ENCODE results near the gene SSBP3. TPM values are rescaled to one million over a fixed set of nuclear protein-coding genes. Genes with fewer than 3 reads are reported as not detected.

The SSBP3 gene
- total RNA-seq, 4 donors from 2014 or later = 28.7 to 162 (median 37.0) TPM

GRCh38 chr1:54442185-54442584 is 36.0 kb upstream of the SSBP3 start:
- intact Hi-C loops (cut with DNase I; ENCODE audit: low total_unique reads) = no loop called here
- H3K27me3 ChIP-seq = no peaks in the 10 kb centered on the region
- in situ Hi-C loops (cut with MboI; ENCODE audit: low pct_ligation_motif_present in 1 of 4, low pct_unique_long_range_greater_than_20kb in 1 of 4, low sequenced_read_pairs in 3 of 4) = no loop called here
- no peak overlapping the region for H3K27ac ChIP-seq
- no peaks in the 10 kb centered on the region for H3K36me3 ChIP-seq
- no peak for DNase-seq
- no peaks in the 10 kb centered on the region for H3K4me1 ChIP-seq
- no peaks in the 10 kb centered on the region for H3K9me3 ChIP-seq
- TF ChIP-seq POLR2A (IDR thresholded peaks at IDR 0.05) (no peak), CTCF (IDR thresholded peaks at IDR 0.05) (no peak), POLR2AphosphoS5 (IDR thresholded peaks at IDR 0.05) (no peak), EP300 (IDR thresholded peaks at IDR 0.05; ENCODE audit: low read depth) (no peak)
- no peak overlapping the region for H3K4me3 ChIP-seq
- WGBS, 2 donors (ENCODE audit: low coverage in 1 of 2) = 87 to 88% methylated on average over 2 of the region's 2 CpGs

- in situ Hi-C loops (cut with MboI; ENCODE audit: low pct_ligation_motif_present in 1 of 4, low pct_unique_long_range_greater_than_20kb in 1 of 4, low sequenced_read_pairs in 3 of 4) (no loop called here), intact Hi-C loops (cut with DNase I; ENCODE audit: low total_unique reads) (no loop called here)
- H3K9me3 ChIP-seq = no peaks in the 10 kb centered on the region
- H3K36me3 ChIP-seq = no peaks in the 10 kb centered on the region
- TF ChIP-seq EP300 (IDR thresholded peaks at IDR 0.05; ENCODE audit: low read depth) (no peak), CTCF (IDR thresholded peaks at IDR 0.05) (no peak), POLR2AphosphoS5 (IDR thresholded peaks at IDR 0.05) (no peak), POLR2A (IDR thresholded peaks at IDR 0.05) (no peak)
- no peak for DNase-seq
- H3K27me3 ChIP-seq = no peaks in the 10 kb centered on the region
- 60 to 77% methylated on average over 1 to 7 of the region's 7 CpGs for WGBS, 2 donors (ENCODE audit: low coverage in 1 of 2)
- no peak overlapping the region for H3K27ac ChIP-seq
- no peaks in the 10 kb centered on the region for H3K4me1 ChIP-seq
- H3K4me3 ChIP-seq = no peak overlapping the region
Measured at GRCh38 chr1:54439550-54440223, 33.5 kb upstream of the SSBP3 start.

- Histone ChIP-seq H3K27me3 (no peaks in the 10 kb centered on the region), H3K9me3 (no peaks in the 10 kb centered on the region), H3K36me3 (no peaks in the 10 kb centered on the region), H3K27ac (no peak overlapping the region), H3K4me1 (no peaks in the 10 kb centered on the region), H3K4me3 (no peak overlapping the region)
- intact Hi-C loops (cut with DNase I; ENCODE audit: low total_unique reads) (no loop called here), in situ Hi-C loops (cut with MboI; ENCODE audit: low pct_ligation_motif_present in 1 of 4, low pct_unique_long_range_greater_than_20kb in 1 of 4, low sequenced_read_pairs in 3 of 4) (no loop called here)
- DNase-seq = no peak
- TF ChIP-seq POLR2AphosphoS5 (IDR thresholded peaks at IDR 0.05) = no peak
- no peak for TF ChIP-seq CTCF (IDR thresholded peaks at IDR 0.05)
- TF ChIP-seq EP300 (IDR thresholded peaks at IDR 0.05; ENCODE audit: low read depth) = no peak
- WGBS, 2 donors (ENCODE audit: low coverage in 1 of 2) = 79 to 82% methylated on average over 6 of the region's 6 CpGs
Measured at GRCh38 chr1:54437783-54438182, 31.6 kb upstream of the SSBP3 start.

GRCh38 chr1:54436826-54437225 is 30.6 kb upstream of the SSBP3 start:
- intact Hi-C loops (cut with DNase I; ENCODE audit: low total_unique reads) = no loop called here
- H3K4me3 ChIP-seq = no peak overlapping the region
- no peaks in the 10 kb centered on the region for H3K4me1 ChIP-seq
- in situ Hi-C loops (cut with MboI; ENCODE audit: low pct_ligation_motif_present in 1 of 4, low pct_unique_long_range_greater_than_20kb in 1 of 4, low sequenced_read_pairs in 3 of 4) = no loop called here
- no peak for TF ChIP-seq EP300 (IDR thresholded peaks at IDR 0.05; ENCODE audit: low read depth)
- no peak for TF ChIP-seq POLR2A (IDR thresholded peaks at IDR 0.05)
- no peak for TF ChIP-seq POLR2AphosphoS5 (IDR thresholded peaks at IDR 0.05)
- no peak for TF ChIP-seq CTCF (IDR thresholded peaks at IDR 0.05)
- H3K9me3 ChIP-seq = no peaks in the 10 kb centered on the region
- peak; percentile 34 for DNase-seq
- H3K27me3 ChIP-seq = no peaks in the 10 kb centered on the region
- H3K27ac ChIP-seq = peak overlapping the region in 1 of 4 donors; percentile 43
- H3K36me3 ChIP-seq = no peaks in the 10 kb centered on the region
- WGBS, 2 donors (ENCODE audit: low coverage in 1 of 2) = 62% methylated on average over 5 of the region's 5 CpGs; no CpG with 5 or more reads in 1 of the 2 donors
